Epithelial cell of proximal tubule (primary cell): Measurements from ENCODE around the gene PPP2R2D. TPM values are rescaled to one million over a fixed set of nuclear protein-coding genes. Genes with fewer than 3 reads are reported as not detected.

ENCODE experiments used
- DNase-seq: peaks from one replicate; pipeline ENCODE4 v3.0.0-alpha.2; 2011; ENCODE audit warnings: low read depth
- H3K4me3 ChIP-seq: 2 replicates; pipeline ENCODE4 v1.5.1; 2011; ENCODE audit warnings: low read depth, mild to moderate bottlenecking, low read length
- CTCF ChIP-seq: conservative IDR thresholded peaks from 2 replicates; pipeline ENCODE4 v1.5.1; 2012; ENCODE audit warnings: low read depth, mild to moderate bottlenecking, low read length
- total RNA-seq: library from RNA; depleted of rRNA; stranded (reverse); fragments of >200 nt; gene quantifications from 2 replicates; pipeline ENCODE4 v1.2.3, GENCODE V29; 2015

PPP2R2D gene
- total RNA-seq, 1 donor from 2014 or later, result 28.6 TPM

- TF ChIP-seq CTCF, result no peak
- H3K4me3 ChIP-seq, result no peak overlapping the region
- no peak for DNase-seq
These were observed 60.4 kb downstream of the PPP2R2D start for GRCh38 chr10:131961047-131961776.

- no peak for TF ChIP-seq CTCF
- no peak for DNase-seq
These were observed 61.2 kb downstream of the PPP2R2D start for GRCh38 chr10:131961777-131962662.

GRCh38 chr10:131963350-131963749, 62.5 kb downstream of the PPP2R2D start:
- H3K4me3 ChIP-seq, result no peak overlapping the region
- TF ChIP-seq CTCF, result no peak
- no peak for DNase-seq

More at GRCh38 chr10:131961777-131962662, 61.2 kb downstream of the PPP2R2D start:
- H3K4me3 ChIP-seq, result no peak overlapping the region

- TF ChIP-seq CTCF, result no peak
- DNase-seq, result no peak
- no peak overlapping the region for H3K4me3 ChIP-seq
These were observed 63.0 kb downstream of the PPP2R2D start for GRCh38 chr10:131963811-131964210.

- no peak for DNase-seq
- TF ChIP-seq CTCF, result no peak
- no peak overlapping the region for H3K4me3 ChIP-seq
These were observed 63.5 kb downstream of the PPP2R2D start for GRCh38 chr10:131964298-131964697.

GRCh38 chr10:131968949-131969348, 68.1 kb downstream of the PPP2R2D start:
- no peak overlapping the region for H3K4me3 ChIP-seq
- DNase-seq, result no peak
- no peak for TF ChIP-seq CTCF
